Measurements from ENCODE around the gene PRDX3. TPM values are rescaled to one million over a fixed set of nuclear protein-coding genes. Genes with fewer than 3 reads are reported as not detected.
A peak's percentile ranks its signal among the peaks of the same experiment; 100 is the strongest.

Gene PRDX3
- total RNA-seq, 1 experiment from 2014 or later, result 213 TPM

GRCh38 chr10:119165171-119166117 lies 13.2 kb downstream of the PRDX3 start, which contains the start of gene SFXN4:
SFXN4 (minus strand) TSS chr10:119165714; CDS start chr10:119165647, 67 bp downstream.
- H3K9me3 Mint-ChIP-seq (ENCODE audit: unreplicated experiment), result no peaks in the 10 kb centered on the region
- DNase-seq, result peak; percentile 85 to 87
- Histone ChIP-seq H3K36me3 (ENCODE audit: control insufficient read depth, insufficient read depth, low read length) (no peaks in the 10 kb centered on the region; the same call in 1 of the 2 replicates), H3K27me3 (replicated peaks; ENCODE audit: control insufficient read depth, insufficient read depth, low read length) (no peaks in the 10 kb centered on the region), H3K9me3 (no peaks in the 10 kb centered on the region), H3K4me3 (ENCODE audit: low read depth, low read length) (peak within 1 kb of the TSS; percentile 93), H3K4me1 (peaks cover 6% of the 10 kb centered on the region; the same call in 1 of the 2 replicates)
- intact Hi-C loops (cut with micrococcal nuclease; ENCODE audit: unreplicated experiment), result loop anchor here (2.0 kb wide), 1 partner anchor 13 kb away; the partner anchor contains the start of gene PRDX3
- H3K27ac Mint-ChIP-seq (ENCODE audit: unreplicated experiment), result peak within 1 kb of the TSS; percentile 95
- no TSS peak for BruUV-seq (replicated peaks)
- H3K36me3 Mint-ChIP-seq (ENCODE audit: insufficient read depth, unreplicated experiment), result peaks cover 36% of the 10 kb centered on the region
- H3K4me1 Mint-ChIP-seq (ENCODE audit: low read depth, unreplicated experiment), result no peaks in the 10 kb centered on the region
- ChIA-PET POLR2A (interaction anchor here (1.1 kb wide), 1 partner anchor 15 kb away, joined by 3 read pairs; no protein-coding TSS in a partner anchor), CTCF (interaction anchor here (0.5 kb wide), 1 partner anchor 137 kb away, joined by 4 read pairs; no protein-coding TSS in a partner anchor)
- no peaks in the 10 kb centered on the region for H3K27me3 Mint-ChIP-seq (ENCODE audit: insufficient read depth, unreplicated experiment)
- peak within 1 kb of the TSS; percentile 87 for H3K4me3 Mint-ChIP-seq (ENCODE audit: unreplicated experiment)
- no peak for TF ChIP-seq CTCF (IDR thresholded peaks at IDR 0.05; ENCODE audit: insufficient read depth in 1 of 2, low read depth in 1 of 2, low read length in 1 of 2, severe bottlenecking in 1 of 2, unreplicated experiment in 1 of 2)

GRCh38 chr10:119162452-119163092 lies 16.0 kb downstream of the PRDX3 start:
- H3K36me3 Mint-ChIP-seq (ENCODE audit: insufficient read depth, unreplicated experiment), result peaks cover 43% of the 10 kb centered on the region
- H3K9me3 Mint-ChIP-seq (ENCODE audit: unreplicated experiment), result no peaks in the 10 kb centered on the region
- DNase-seq, result no peak
- no TSS peak for BruUV-seq (replicated peaks)
- intact Hi-C loops (cut with micrococcal nuclease; ENCODE audit: unreplicated experiment), result no loop called here
- ChIA-PET CTCF (no interaction called here), POLR2A (no interaction called here)
- Histone ChIP-seq H3K4me1 (peaks cover 6% of the 10 kb centered on the region; the same call in 1 of the 2 replicates), H3K4me3 (ENCODE audit: low read depth, low read length) (no peak overlapping the region), H3K9me3 (no peaks in the 10 kb centered on the region), H3K27me3 (replicated peaks; ENCODE audit: control insufficient read depth, insufficient read depth, low read length) (no peaks in the 10 kb centered on the region), H3K36me3 (ENCODE audit: control insufficient read depth, insufficient read depth, low read length) (peaks cover 1% of the 10 kb centered on the region; the same call in 1 of the 2 replicates)
- no peak overlapping the region for H3K27ac Mint-ChIP-seq (ENCODE audit: unreplicated experiment)
- no peak overlapping the region for H3K4me3 Mint-ChIP-seq (ENCODE audit: unreplicated experiment)
- no peaks in the 10 kb centered on the region for H3K27me3 Mint-ChIP-seq (ENCODE audit: insufficient read depth, unreplicated experiment)
- no peaks in the 10 kb centered on the region for H3K4me1 Mint-ChIP-seq (ENCODE audit: low read depth, unreplicated experiment)
- no peak for TF ChIP-seq CTCF (IDR thresholded peaks at IDR 0.05; ENCODE audit: insufficient read depth in 1 of 2, low read depth in 1 of 2, low read length in 1 of 2, severe bottlenecking in 1 of 2, unreplicated experiment in 1 of 2)

All from Caco-2 (cell line).